ENCODE data around the gene CEACAM21. TPM values are rescaled to one million over a fixed set of nuclear protein-coding genes. Genes with fewer than 3 reads are reported as not detected.

The CEACAM21 gene
- total RNA-seq, 4 donors from 2014 or later: 0.56 to 34.8 (median 2.6) TPM; not detected in 1

DNA sequence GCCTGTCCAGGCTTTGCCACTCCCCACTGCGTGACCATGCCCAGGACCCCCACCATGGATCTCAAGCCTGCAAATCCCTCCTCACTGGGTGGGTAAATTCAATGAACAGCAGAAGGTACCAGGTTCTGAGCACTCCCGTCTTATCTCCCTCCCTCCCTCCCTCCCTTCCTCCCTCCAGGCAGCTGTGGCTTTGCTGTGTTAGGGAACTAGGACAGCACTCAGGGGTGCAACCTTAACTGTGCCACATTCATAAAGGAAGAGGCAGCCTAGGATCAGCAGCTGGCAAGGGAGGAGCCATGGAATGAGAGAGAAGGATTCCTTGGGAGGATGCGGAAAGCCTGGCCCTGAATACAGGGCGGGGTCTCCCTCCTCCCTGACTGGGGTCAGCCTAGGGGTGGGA lies 45.3 kb downstream of the CEACAM21 start:
- no peaks in the 10 kb centered on the region for H3K4me1 ChIP-seq
- no peak overlapping the region for H3K4me3 ChIP-seq (replicated peaks in 1 of 3)
- H3K27me3 ChIP-seq: no peaks in the 10 kb centered on the region
- H3K27ac ChIP-seq: no peak overlapping the region
- no peaks in the 10 kb centered on the region for H3K36me3 ChIP-seq
- no peak for TF ChIP-seq POLR2A (IDR thresholded peaks at IDR 0.05)
- TF ChIP-seq, protein P1, sequence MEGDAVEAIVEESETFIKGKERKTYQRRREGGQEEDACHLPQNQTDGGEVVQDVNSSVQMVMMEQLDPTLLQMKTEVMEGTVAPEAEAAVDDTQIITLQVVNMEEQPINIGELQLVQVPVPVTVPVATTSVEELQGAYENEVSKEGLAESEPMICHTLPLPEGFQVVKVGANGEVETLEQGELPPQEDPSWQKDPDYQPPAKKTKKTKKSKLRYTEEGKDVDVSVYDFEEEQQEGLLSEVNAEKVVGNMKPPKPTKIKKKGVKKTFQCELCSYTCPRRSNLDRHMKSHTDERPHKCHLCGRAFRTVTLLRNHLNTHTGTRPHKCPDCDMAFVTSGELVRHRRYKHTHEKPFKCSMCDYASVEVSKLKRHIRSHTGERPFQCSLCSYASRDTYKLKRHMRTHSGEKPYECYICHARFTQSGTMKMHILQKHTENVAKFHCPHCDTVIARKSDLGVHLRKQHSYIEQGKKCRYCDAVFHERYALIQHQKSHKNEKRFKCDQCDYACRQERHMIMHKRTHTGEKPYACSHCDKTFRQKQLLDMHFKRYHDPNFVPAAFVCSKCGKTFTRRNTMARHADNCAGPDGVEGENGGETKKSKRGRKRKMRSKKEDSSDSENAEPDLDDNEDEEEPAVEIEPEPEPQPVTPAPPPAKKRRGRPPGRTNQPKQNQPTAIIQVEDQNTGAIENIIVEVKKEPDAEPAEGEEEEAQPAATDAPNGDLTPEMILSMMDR (IDR thresholded peaks at IDR 0.05): no peak
- 51 to 66% methylated on average over 4 of the region's 4 CpGs for WGBS, 2 donors
- intact Hi-C loops (cut with DNase I): no loop called here
- H3K9me3 ChIP-seq: no peaks in the 10 kb centered on the region
- no peak for DNase-seq

DNA sequence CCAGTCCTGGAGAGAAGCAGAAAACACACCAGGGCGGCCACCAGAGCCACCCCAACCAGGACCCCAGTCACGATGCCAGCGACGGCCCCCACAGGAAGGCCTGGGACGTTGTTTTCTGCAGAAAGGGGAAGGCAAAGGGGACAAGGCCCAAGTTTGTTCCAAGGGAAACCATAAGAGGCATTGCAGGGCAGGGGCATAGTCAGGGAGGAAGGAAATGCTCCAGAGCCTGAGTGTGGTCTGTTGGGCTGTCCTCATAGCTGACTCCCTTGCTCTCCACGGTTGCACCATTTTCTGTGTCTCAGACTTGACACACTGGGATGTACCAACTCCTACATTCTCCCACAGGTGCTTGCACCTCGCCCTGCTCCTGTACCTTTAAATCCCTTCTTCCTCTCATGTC lies 45.7 kb downstream of the CEACAM21 start:
- H3K27me3 ChIP-seq: no peaks in the 10 kb centered on the region
- intact Hi-C loops (cut with DNase I): no loop called here
- no peak overlapping the region for H3K4me3 ChIP-seq (replicated peaks in 1 of 3)
- H3K27ac ChIP-seq: no peak overlapping the region
- no peak for DNase-seq
- H3K9me3 ChIP-seq: no peaks in the 10 kb centered on the region
- WGBS, 2 donors: 53 to 58% methylated on average over 7 of the region's 7 CpGs
- H3K4me1 ChIP-seq: no peaks in the 10 kb centered on the region
- H3K36me3 ChIP-seq: no peaks in the 10 kb centered on the region
- TF ChIP-seq, protein P1 (IDR thresholded peaks at IDR 0.05): no peak

- H3K36me3 ChIP-seq: no peaks in the 10 kb centered on the region
- no peaks in the 10 kb centered on the region for H3K9me3 ChIP-seq
- WGBS, 2 donors: 54 to 61% methylated on average over 4 of the region's 4 CpGs
- H3K4me1 ChIP-seq: no peaks in the 10 kb centered on the region
- H3K27me3 ChIP-seq: no peaks in the 10 kb centered on the region
- H3K27ac ChIP-seq: no peak overlapping the region
- TF ChIP-seq POLR2A (IDR thresholded peaks at IDR 0.05): no peak
- TF ChIP-seq, protein P1 (IDR thresholded peaks at IDR 0.05): no peak
- intact Hi-C loops (cut with DNase I): no loop called here
- no peak for DNase-seq
- no peak overlapping the region for H3K4me3 ChIP-seq (replicated peaks in 1 of 3)
These were observed 47.4 kb downstream of the CEACAM21 start for GRCh38 chr19:41623360-41623759.

GRCh38 chr19:41624515-41624914 lies 48.5 kb downstream of the CEACAM21 start:
- no peaks in the 10 kb centered on the region for H3K27me3 ChIP-seq
- DNase-seq: no peak
- TF ChIP-seq, protein P1 (IDR thresholded peaks at IDR 0.05): no peak
- TF ChIP-seq POLR2A (IDR thresholded peaks at IDR 0.05): no peak
- intact Hi-C loops (cut with DNase I): no loop called here
- no peaks in the 10 kb centered on the region for H3K9me3 ChIP-seq
- H3K4me1 ChIP-seq: no peaks in the 10 kb centered on the region
- WGBS, 2 donors: 69 to 75% methylated on average over 6 to 7 of the region's 7 CpGs
- no peak overlapping the region for H3K4me3 ChIP-seq (replicated peaks in 1 of 3)
- H3K36me3 ChIP-seq: no peaks in the 10 kb centered on the region
- no peak overlapping the region for H3K27ac ChIP-seq

DNA sequence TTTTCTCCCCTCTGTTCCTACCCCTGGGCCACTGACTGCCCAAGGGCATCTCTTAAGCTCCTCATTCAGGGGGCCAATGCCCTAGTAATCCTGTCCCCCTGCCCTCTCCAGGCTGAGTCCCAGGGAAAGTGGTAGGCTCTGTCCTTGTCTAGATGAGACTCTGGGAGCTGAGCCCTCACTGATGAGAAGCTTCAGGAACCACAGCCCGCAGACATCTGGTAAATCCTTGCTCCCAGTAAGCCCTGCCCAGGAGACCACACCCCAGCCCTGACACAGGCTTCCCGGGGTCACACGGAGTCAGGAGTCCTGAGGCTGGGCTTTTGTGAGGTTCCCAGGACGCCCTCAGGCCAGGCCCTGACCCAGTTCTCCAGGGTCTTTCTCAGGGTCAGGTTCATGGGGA lies 49.0 kb downstream of the CEACAM21 start:
- H3K27me3 ChIP-seq: no peaks in the 10 kb centered on the region
- no peak overlapping the region for H3K4me3 ChIP-seq (replicated peaks in 1 of 3)
- intact Hi-C loops (cut with DNase I): no loop called here
- H3K4me1 ChIP-seq: no peaks in the 10 kb centered on the region
- H3K27ac ChIP-seq: no peak overlapping the region
- H3K36me3 ChIP-seq: no peaks in the 10 kb centered on the region
- 70 to 71% methylated on average over 1 to 2 of the region's 4 CpGs for WGBS, 2 donors
- no peak for DNase-seq
- no peaks in the 10 kb centered on the region for H3K9me3 ChIP-seq
- TF ChIP-seq POLR2A (IDR thresholded peaks at IDR 0.05): no peak
- TF ChIP-seq, protein P1 (IDR thresholded peaks at IDR 0.05): no peak
